Liver (tissue), 9 donors: ENCODE measurements around the gene WIPF1. TPM values are rescaled to one million over a fixed set of nuclear protein-coding genes. Genes with fewer than 3 reads are reported as not detected.

ENCODE experiments used
- DNase-seq: peaks from one replicate; pipeline ENCODE4 v3.0.0-alpha.2; 2017; ENCODE audit warnings: low spot score
- H3K27ac ChIP-seq, 2 donors: one replicate each; pipeline ENCODE4 v1.7.0; 2013; ENCODE audit warnings: inconsistent platforms in 2 of 2, low read length in 2 of 2, control low read depth in 1 of 2, low read depth in 1 of 2, mild to moderate bottlenecking in 1 of 2
- H3K27me3 ChIP-seq, 4 donors: one replicate each; pipeline versions ENCODE4 v1.6.1 to v1.7.0; 2013; ENCODE audit warnings: low read length in 3 of 4, inconsistent platforms in 1 of 4, mild to moderate bottlenecking in 1 of 4, moderate library complexity in 1 of 4; ENCODE audit not compliant: control insufficient read depth in 4 of 4, insufficient read depth in 4 of 4
- H3K36me3 ChIP-seq, 4 donors: one replicate each; pipeline versions ENCODE4 v1.6.1 to v1.7.0; 2013; ENCODE audit warnings: low read length in 3 of 4, mild to moderate bottlenecking in 3 of 4, low read depth in 1 of 4, moderate library complexity in 1 of 4; ENCODE audit not compliant: control insufficient read depth in 4 of 4, insufficient read depth in 3 of 4
- H3K4me1 ChIP-seq, 4 donors: one replicate each; pipeline versions ENCODE4 v1.6.1 to v1.7.0; 2013; ENCODE audit warnings: low read length in 3 of 4, mild to moderate bottlenecking in 3 of 4, moderate library complexity in 1 of 4; ENCODE audit not compliant: control insufficient read depth in 4 of 4, insufficient read depth in 4 of 4
- H3K4me3 ChIP-seq, 3 donors: one replicate each; pipeline versions ENCODE4 v1.6.1 to v1.7.0; 2013; ENCODE audit warnings: low read length in 3 of 3, control low read depth in 1 of 3, low read depth in 1 of 3, mild to moderate bottlenecking in 1 of 3
- H3K9ac ChIP-seq, 2 donors: one replicate each; pipeline ENCODE4 v1.7.0; 2013; ENCODE audit warnings: low read length in 2 of 2, mild to moderate bottlenecking in 2 of 2, moderate library complexity in 2 of 2, control low read depth in 1 of 2, low read depth in 1 of 2
- H3K9me3 ChIP-seq, 4 donors: one replicate each; pipeline versions ENCODE4 v1.6.1 to v1.7.0; 2013; ENCODE audit warnings: low read length in 3 of 4; ENCODE audit not compliant: control insufficient read depth in 4 of 4
- ATF3 ChIP-seq: IDR thresholded peaks from 2 replicates; pipeline ENCODE4 v1.6.1; 2016; ENCODE audit warnings: antibody characterized with exemption
- EGR1 ChIP-seq, 2 donors: IDR thresholded peaks; 2 replicates each; pipeline ENCODE4 v1.6.1; 2016 to 2018; ENCODE audit warnings: antibody characterized with exemption in 2 of 2, low read depth in 2 of 2
- FOXA1 ChIP-seq: IDR thresholded peaks from 2 replicates; pipeline ENCODE4 v1.6.1; 2016; ENCODE audit warnings: antibody characterized with exemption
- FOXA2 ChIP-seq: IDR thresholded peaks from 2 replicates; pipeline ENCODE4 v1.6.1; 2016; ENCODE audit warnings: antibody characterized with exemption
- HNF4A ChIP-seq, 2 donors: conservative IDR thresholded peaks; 2 replicates each; pipeline ENCODE4 v1.6.1; 2016; ENCODE audit warnings: antibody characterized with exemption in 2 of 2, mild to moderate bottlenecking in 2 of 2
- HNF4G ChIP-seq: IDR thresholded peaks from 2 replicates; pipeline ENCODE4 v1.6.1; 2016; ENCODE audit warnings: antibody characterized with exemption
- RAD21 ChIP-seq, 2 donors: IDR thresholded peaks; 2 replicates each; pipeline ENCODE4 v1.6.1; 2016; ENCODE audit warnings: antibody characterized with exemption in 2 of 2, mild to moderate bottlenecking in 2 of 2
- REST ChIP-seq: IDR thresholded peaks from 2 replicates; pipeline ENCODE4 v1.6.1; 2016; ENCODE audit warnings: antibody characterized with exemption, mild to moderate bottlenecking
- RXRA ChIP-seq, 2 donors: IDR thresholded peaks; 2 replicates each; pipeline ENCODE4 v1.6.1; 2017 to 2018; ENCODE audit warnings: antibody characterized with exemption in 2 of 2, mild to moderate bottlenecking in 1 of 2
- SP1 ChIP-seq: IDR thresholded peaks from 2 replicates; pipeline ENCODE4 v1.6.1; 2018; ENCODE audit warnings: antibody characterized with exemption, mild to moderate bottlenecking
- YY1 ChIP-seq: IDR thresholded peaks from 2 replicates; pipeline ENCODE4 v1.6.1; 2016; ENCODE audit warnings: antibody characterized with exemption, mild to moderate bottlenecking
- ZBTB33 ChIP-seq: IDR thresholded peaks from 2 replicates; pipeline ENCODE4 v1.6.1; 2016; ENCODE audit warnings: antibody characterized with exemption
- WGBS: extraction: QIAGEN DNeasy Blood & Tissue Kit; methylation state at CpG from one replicate; pipeline ENCODE4 v1.1.7; 2013; 5-methylcytosine and 5-hydroxymethylcytosine counted together
- polyA plus RNA-seq, 2 donors: library from polyadenylated mRNA; stranded (reverse) in 1 of 2; unstranded in 1 of 2; fragments of 200-250 nt in 1 of 2; fragments of >200 nt in 1 of 2; fragmentation: Nextera tagmentation in 1 of 2; extraction: Ambion mirVana in 1 of 2; gene quantifications; one replicate each; pipeline versions ENCODE4 v1.2.1 to v1.2.3, GENCODE V29; 2013 to 2015
- total RNA-seq, 2 donors: library from RNA; depleted of rRNA; stranded (reverse); fragments of >200 nt; gene quantifications; one replicate each; pipeline ENCODE4 v1.2.3, GENCODE V29; 2014
- TF ChIP-seq, protein P1 (sequence below): IDR thresholded peaks from 2 replicates; pipeline ENCODE4 v1.6.1; 2016; ENCODE audit warnings: antibody characterized with exemption
- donor health status: healthy.
- donor health status: healthy.
- donor health status: healthy.
- donor health status: healthy.
- donor health status: healthy.

The WIPF1 gene
- total and polyA plus RNA-seq, 4 donors, result 4.7 to 7.7 (median 6.3) TPM

GRCh38 chr2:174586418-174587295 is 10.9 kb downstream of the WIPF1 start:
- WGBS, result 91% methylated on average over 12 of the region's 12 CpGs

More at GRCh38 chr2:174586418-174587295, 10.9 kb downstream of the WIPF1 start:
- H3K9ac ChIP-seq, result no peak overlapping the region
- TF ChIP-seq RAD21 (IDR thresholded peaks at IDR 0.05) (no peak), RXRA (IDR thresholded peaks at IDR 0.05) (no peak), YY1 (no peak), ATF3 (no peak), REST (no peak), FOXA1 (no peak), HNF4A (conservative IDR thresholded peaks at IDR 0.05) (no peak), ZBTB33 (no peak), EGR1 (IDR thresholded peaks at IDR 0.05; ENCODE audit: low read depth in 2 of 2) (no peak), SP1 (no peak), FOXA2 (no peak), HNF4G (no peak)
- TF ChIP-seq, protein P1, sequence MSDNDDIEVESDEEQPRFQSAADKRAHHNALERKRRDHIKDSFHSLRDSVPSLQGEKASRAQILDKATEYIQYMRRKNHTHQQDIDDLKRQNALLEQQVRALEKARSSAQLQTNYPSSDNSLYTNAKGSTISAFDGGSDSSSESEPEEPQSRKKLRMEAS, result no peak
- DNase-seq, result no peak
- no peaks in the 10 kb centered on the region for H3K36me3 ChIP-seq
- no peak overlapping the region for H3K27ac ChIP-seq
- no peaks in the 10 kb centered on the region for H3K27me3 ChIP-seq
- peaks cover 0 to 15% (median 10%) of the 10 kb centered on the region in 4 donors for H3K4me1 ChIP-seq
- H3K4me3 ChIP-seq, result no peak overlapping the region
- H3K9me3 ChIP-seq, result no peaks in the 10 kb centered on the region
